Endothelial cell of umbilical vein (primary cell): ENCODE data around the gene APOBEC3C. TPM values are rescaled to one million over a fixed set of nuclear protein-coding genes. Genes with fewer than 3 reads are reported as not detected.
"Not testable (repeated sequence)": the region's sequence is repeated elsewhere in the genome, so short reads cannot be mapped to it uniquely, and the experiment has no call there.

Experiments
- BruUV-seq: library from RNA; stranded (reverse); fragments of 400-500 nt; replicated peaks from 2 replicates; lab custom pipeline; 2021; lab: Mats Ljungman, UMichigan
- CTCF ChIA-PET: fragments of 300-600, 350-600 bp; sonication (Branson Sonifier 250); formaldehyde crosslinking; loops from one replicate; lab custom pipeline; 2021; ENCODE audit warnings: antibody characterized with exemption, inconsistent platforms; lab: Charles Lee
- POLR2A ChIA-PET: fragments of 300-600, 350-600 bp; sonication (Branson Sonifier 250); formaldehyde crosslinking; loops from one replicate; lab custom pipeline; 2021; ENCODE audit warnings: antibody characterized with exemption, inconsistent platforms; lab: Charles Lee
- DNase-seq: peaks from one replicate; pipeline ENCODE4 v3.0.0-alpha.2; 2011; ENCODE audit warnings: low read depth, low spot score
- FAIRE-seq: peaks from 2 replicates; lab custom pipeline; 2011; peaks lifted over from hg19 to GRCh38; lab: Jason Lieb, UNC
- H2AFZ ChIP-seq: 2 replicates; pipeline ENCODE4 v1.6.0; 2012; ENCODE audit warnings: low read depth, low read length, control low read depth, inconsistent platforms
- H3K27ac ChIP-seq: 2 replicates; pipeline ENCODE4 v1.5.1; 2011; ENCODE audit warnings: low read depth, mild to moderate bottlenecking, control low read depth, low read length, moderate library complexity; ENCODE audit not compliant: insufficient read depth
- H3K27me3 ChIP-seq, 2 experiments: 2 replicates each; pipeline versions ENCODE4 v1.6.0 to v1.6.1; 2011; ENCODE audit warnings: low read length in 2 of 2, mixed read lengths in 1 of 2; ENCODE audit not compliant: control insufficient read depth in 2 of 2, insufficient read depth in 2 of 2
- H3K36me3 ChIP-seq, 2 experiments: 2 replicates in 1 of 2; 3 replicates in 1 of 2; pipeline ENCODE4 v1.5.1; 2011; ENCODE audit warnings: low read length in 2 of 2, mild to moderate bottlenecking in 1 of 2, moderate library complexity in 1 of 2; ENCODE audit not compliant: control insufficient read depth in 2 of 2, insufficient read depth in 2 of 2; ENCODE audit errors: extremely low read depth in 1 of 2
- H3K4me1 ChIP-seq: 3 replicates; pipeline ENCODE4 v1.5.1; 2011; ENCODE audit warnings: mild to moderate bottlenecking, low read length; ENCODE audit not compliant: control insufficient read depth, insufficient read depth; ENCODE audit errors: extremely low read depth
- H3K4me2 ChIP-seq: 2 replicates; pipeline ENCODE4 v1.6.1; 2011; ENCODE audit warnings: low read length, control low read depth, mixed read lengths; ENCODE audit not compliant: insufficient read depth
- H3K4me3 ChIP-seq, 3 experiments: fragments of 200-600 bp in 1 of 3; sonication (generic), shearing (Covaris generic) in 1 of 3; replicated peaks in 1 of 3; 2 replicates each; pipeline ENCODE4 v1.5.1; 2011 to 2016; ENCODE audit warnings: control low read depth in 3 of 3, low read length in 3 of 3, mild to moderate bottlenecking in 2 of 3, inconsistent platforms in 1 of 3, low read depth in 1 of 3, moderate library complexity in 1 of 3; ENCODE audit not compliant: insufficient read depth in 1 of 3
- H3K79me2 ChIP-seq: 2 replicates; pipeline ENCODE4 v1.6.0; 2012; ENCODE audit warnings: low read length, inconsistent platforms; ENCODE audit not compliant: control insufficient read depth, insufficient read depth
- H3K9ac ChIP-seq: replicated peaks from 2 replicates; pipeline ENCODE3; 2011; ENCODE audit warnings: low read length, control low read depth; ENCODE audit not compliant: insufficient read depth; ENCODE audit errors: extremely low read depth
- H3K9me1 ChIP-seq: replicated peaks from 3 replicates; pipeline ENCODE4 v1.6.0; 2011; ENCODE audit warnings: mild to moderate bottlenecking, low read length; ENCODE audit not compliant: control insufficient read depth, insufficient read depth; ENCODE audit errors: extremely low read depth
- H3K9me3 ChIP-seq: replicated peaks from 2 replicates; pipeline ENCODE4 v1.5.1; 2012; ENCODE audit warnings: low read length, inconsistent platforms; ENCODE audit not compliant: control insufficient read depth, insufficient read depth
- H4K20me1 ChIP-seq: replicated peaks from 2 replicates; pipeline ENCODE3; 2011; ENCODE audit warnings: mild to moderate bottlenecking, low read length; ENCODE audit not compliant: control insufficient read depth, insufficient read depth; ENCODE audit errors: extremely low read depth
- FOS ChIP-seq: IDR thresholded peaks from 2 replicates; pipeline ENCODE4 v1.6.1; 2011; ENCODE audit warnings: mild to moderate bottlenecking, low read length, moderate library complexity, borderline replicate concordance; ENCODE audit not compliant: insufficient read depth
- JUN ChIP-seq: IDR thresholded peaks from 2 replicates; pipeline ENCODE4 v1.6.1; 2011; ENCODE audit warnings: borderline replicate concordance, low read depth; ENCODE audit not compliant: insufficient read length, insufficient read depth
- MYC ChIP-seq: IDR thresholded peaks from one replicate; pipeline ENCODE4 v1.6.1; 2011; ENCODE audit warnings: mild to moderate bottlenecking, low read depth, low read length
- POLR2A ChIP-seq: IDR thresholded peaks from 2 replicates; pipeline ENCODE4 v1.6.1; 2012; ENCODE audit warnings: low read depth, mild to moderate bottlenecking, control low read depth, low read length
- POLR2AphosphoS5 ChIP-seq: IDR thresholded peaks from 2 replicates; pipeline ENCODE4 v1.6.1; 2012; ENCODE audit warnings: low read depth, mild to moderate bottlenecking, control low read depth, low read length, moderate library complexity; ENCODE audit not compliant: insufficient read depth
- dilution Hi-C: fragments of 300-500 bp; cut with MboI; formaldehyde crosslinking; loops from one replicate; pipeline ENCODE4 v1.15.0; 2019; ENCODE audit warnings: low sequenced_read_pairs; ENCODE audit not compliant: extremely low pct_ligation_motif_present
- intact Hi-C: fragments of 100-400 bp; cut with micrococcal nuclease; formaldehyde crosslinking; loops from one replicate; pipeline ENCODE4 v1.10.0; 2022
- polyA plus RNA-seq, 4 experiments: library from polyadenylated mRNA; depleted of rRNA in 3 of 4; stranded (reverse) in 3 of 4; unstranded in 1 of 4; fragments of >200 nt; gene quantifications; 2 replicates each; pipeline versions ENCODE4 v1.2.1 to v1.2.3, GENCODE V29; 2011 to 2012; ENCODE audit warnings: missing spikeins in 1 of 4
- total RNA-seq: library from RNA; stranded (reverse); gene quantifications from 2 replicates; pipeline ENCODE4 v1.2.3, GENCODE V29; 2021
- TF ChIP-seq, protein P1 (sequence below), 2 donors: IDR thresholded peaks; 1 replicate in 1 of 2; 2 replicates in 1 of 2; pipeline ENCODE4 v1.5.1; 2011; ENCODE audit warnings: low read length in 2 of 2, mild to moderate bottlenecking in 2 of 2, moderate library complexity in 2 of 2, control low read depth in 1 of 2, inconsistent platforms in 1 of 2, low read depth in 1 of 2; ENCODE audit not compliant: insufficient read depth in 1 of 2; ENCODE audit errors: extremely low read depth in 1 of 2
- TF ChIP-seq, protein P2 (sequence below): IDR thresholded peaks from 2 replicates; pipeline ENCODE4 v1.6.1; 2011; ENCODE audit not compliant: insufficient read depth, insufficient read length

Gene APOBEC3C
- total and polyA plus RNA-seq, 2 donors (not counting 3 experiments of a cell fraction or from before 2014, with no cell fraction given), result 7.6 to 10.6 TPM

GRCh38 chr22:39055658-39056057 is 41.6 kb downstream of the APOBEC3C start:
- Histone ChIP-seq H3K9me1 (no peaks in the 10 kb centered on the region), H3K27me3 (peaks cover 3 to 6% of the 10 kb centered on the region in 2 experiments), H3K4me2 (no peak overlapping the region), H3K4me3 (no peak overlapping the region), H3K4me1 (no peaks in the 10 kb centered on the region), H3K27ac (no peak overlapping the region), H3K9me3 (no peaks in the 10 kb centered on the region), H3K79me2 (no peaks in the 10 kb centered on the region), H2AFZ (no peak overlapping the region), H3K9ac (no peak overlapping the region), H4K20me1 (no peaks in the 10 kb centered on the region), H3K36me3 (no peaks in the 10 kb centered on the region)
- dilution Hi-C loops, result no loop called here
- no TSS peak for BruUV-seq
- CTCF ChIA-PET, result interaction anchor here (0.9 kb wide), 1 partner anchor 13 kb away, joined by 3 read pairs; no protein-coding TSS in a partner anchor
- DNase-seq, result no peak
- POLR2A ChIA-PET, result no interaction called here
- TF ChIP-seq JUN (no peak), POLR2A (no peak), POLR2AphosphoS5 (no peak), FOS (no peak), MYC (no peak)
- TF ChIP-seq, protein P1, sequence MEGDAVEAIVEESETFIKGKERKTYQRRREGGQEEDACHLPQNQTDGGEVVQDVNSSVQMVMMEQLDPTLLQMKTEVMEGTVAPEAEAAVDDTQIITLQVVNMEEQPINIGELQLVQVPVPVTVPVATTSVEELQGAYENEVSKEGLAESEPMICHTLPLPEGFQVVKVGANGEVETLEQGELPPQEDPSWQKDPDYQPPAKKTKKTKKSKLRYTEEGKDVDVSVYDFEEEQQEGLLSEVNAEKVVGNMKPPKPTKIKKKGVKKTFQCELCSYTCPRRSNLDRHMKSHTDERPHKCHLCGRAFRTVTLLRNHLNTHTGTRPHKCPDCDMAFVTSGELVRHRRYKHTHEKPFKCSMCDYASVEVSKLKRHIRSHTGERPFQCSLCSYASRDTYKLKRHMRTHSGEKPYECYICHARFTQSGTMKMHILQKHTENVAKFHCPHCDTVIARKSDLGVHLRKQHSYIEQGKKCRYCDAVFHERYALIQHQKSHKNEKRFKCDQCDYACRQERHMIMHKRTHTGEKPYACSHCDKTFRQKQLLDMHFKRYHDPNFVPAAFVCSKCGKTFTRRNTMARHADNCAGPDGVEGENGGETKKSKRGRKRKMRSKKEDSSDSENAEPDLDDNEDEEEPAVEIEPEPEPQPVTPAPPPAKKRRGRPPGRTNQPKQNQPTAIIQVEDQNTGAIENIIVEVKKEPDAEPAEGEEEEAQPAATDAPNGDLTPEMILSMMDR (IDR thresholded peaks at IDR 0.05; ENCODE audit: extremely low read depth in 1 of 2, insufficient read depth in 1 of 2, low read depth in 1 of 2, low read length in 2 of 2), result no peak
- TF ChIP-seq, protein P2, sequence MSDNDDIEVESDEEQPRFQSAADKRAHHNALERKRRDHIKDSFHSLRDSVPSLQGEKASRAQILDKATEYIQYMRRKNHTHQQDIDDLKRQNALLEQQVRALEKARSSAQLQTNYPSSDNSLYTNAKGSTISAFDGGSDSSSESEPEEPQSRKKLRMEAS, result no peak
- FAIRE-seq, result no peak
- intact Hi-C loops, result no loop called here

GRCh38 chr22:39061290-39061689 is 47.2 kb downstream of the APOBEC3C start:
- H3K9me1 ChIP-seq, DNase-seq, POLR2A ChIA-PET, BruUV-seq, intact Hi-C loops, H2AFZ ChIP-seq, FAIRE-seq, H3K4me3 ChIP-seq, H3K79me2 ChIP-seq, H3K9me3 ChIP-seq, CTCF ChIA-PET, H3K9ac ChIP-seq, dilution Hi-C loops, H3K4me1 ChIP-seq, H3K4me2 ChIP-seq, H4K20me1 ChIP-seq, H3K27me3 ChIP-seq, H3K27ac ChIP-seq, H3K36me3 ChIP-seq: not testable (repeated sequence)

- FAIRE-seq, H3K4me2 ChIP-seq, H3K9me1 ChIP-seq, dilution Hi-C loops, intact Hi-C loops, DNase-seq, POLR2A ChIA-PET, CTCF ChIA-PET, H3K9ac ChIP-seq, H3K27me3 ChIP-seq, H3K79me2 ChIP-seq, H3K9me3 ChIP-seq, H3K4me1 ChIP-seq, H3K27ac ChIP-seq, H2AFZ ChIP-seq, H3K4me3 ChIP-seq, H4K20me1 ChIP-seq, H3K36me3 ChIP-seq, BruUV-seq: not testable (repeated sequence)
Observed at GRCh38 chr22:39061951-39062350, 47.9 kb downstream of the APOBEC3C start.
